ENCODE measurements around the gene ZAP70. TPM values are rescaled to one million over a fixed set of nuclear protein-coding genes. Genes with fewer than 3 reads are reported as not detected.
"Not testable (repeated sequence)": the region's sequence is repeated elsewhere in the genome, so short reads cannot be mapped to it uniquely, and the experiment has no call there.

The ZAP70 gene
- polyA plus RNA-seq, 1 donor from 2014 or later: 4.6 TPM

GRCh38 chr2:97687235-97687634, 26.1 kb upstream of the ZAP70 start:
- H3K4me1 Mint-ChIP-seq, H3K27me3 Mint-ChIP-seq, H3K27ac Mint-ChIP-seq, H3K36me3 Mint-ChIP-seq, H3K9me3 Mint-ChIP-seq, H3K4me3 Mint-ChIP-seq: not testable (repeated sequence)

GRCh38 chr2:97688062-97688827, 25.1 kb upstream of the ZAP70 start:
- Mint-ChIP-seq H3K4me3 (no peak overlapping the region), H3K9me3 (no peaks in the 10 kb centered on the region), H3K36me3 (peaks cover 1% of the 10 kb centered on the region), H3K27ac (no peak overlapping the region), H3K27me3 (peaks cover 5% of the 10 kb centered on the region), H3K4me1 (peaks cover 0 to 3% (median 0%) of the 10 kb centered on the region in 3 donors)

GRCh38 chr2:97691166-97691565, 22.2 kb upstream of the ZAP70 start:
- no peak overlapping the region for H3K4me3 Mint-ChIP-seq
- H3K27ac Mint-ChIP-seq: no peak overlapping the region
- peaks cover 5% of the 10 kb centered on the region for H3K27me3 Mint-ChIP-seq
- peaks cover 0 to 3% (median 0%) of the 10 kb centered on the region in 3 donors for H3K4me1 Mint-ChIP-seq
- no peaks in the 10 kb centered on the region for H3K9me3 Mint-ChIP-seq
- peaks cover 3% of the 10 kb centered on the region for H3K36me3 Mint-ChIP-seq

- Mint-ChIP-seq H3K36me3 (peaks cover 5% of the 10 kb centered on the region), H3K27ac (no peak overlapping the region), H3K4me1 (peaks cover 3 to 9% (median 6%) of the 10 kb centered on the region in 3 donors), H3K27me3 (peaks cover 4% of the 10 kb centered on the region), H3K4me3 (no peak overlapping the region), H3K9me3 (no peaks in the 10 kb centered on the region)
Measured at GRCh38 chr2:97693476-97693875, 19.9 kb upstream of the ZAP70 start.

GRCh38 chr2:97695744-97696143, 17.6 kb upstream of the ZAP70 start:
- Mint-ChIP-seq H3K4me3 (no peak overlapping the region), H3K9me3 (no peaks in the 10 kb centered on the region), H3K36me3 (peaks cover 6% of the 10 kb centered on the region), H3K4me1 (peaks cover 3 to 9% (median 6%) of the 10 kb centered on the region in 3 donors), H3K27me3 (peaks cover 1% of the 10 kb centered on the region), H3K27ac (no peak overlapping the region)

GRCh38 chr2:97697252-97698235, 15.8 kb upstream of the ZAP70 start:
- no peaks in the 10 kb centered on the region for H3K27me3 Mint-ChIP-seq
- H3K4me3 Mint-ChIP-seq: peak overlapping the region in 1 of 4 donors; percentile 65
- H3K36me3 Mint-ChIP-seq: peaks cover 6% of the 10 kb centered on the region
- peaks cover 6 to 9% (median 7%) of the 10 kb centered on the region in 3 donors for H3K4me1 Mint-ChIP-seq
- no peaks in the 10 kb centered on the region for H3K9me3 Mint-ChIP-seq
- H3K27ac Mint-ChIP-seq: peak overlapping the region in 1 of 3 donors; percentile 65

GRCh38 chr2:97698530-97698929, 14.8 kb upstream of the ZAP70 start:
- Mint-ChIP-seq H3K4me1 (peaks cover 6 to 8% (median 7%) of the 10 kb centered on the region in 3 donors), H3K27ac (no peak overlapping the region), H3K9me3 (no peaks in the 10 kb centered on the region), H3K36me3 (peaks cover 6% of the 10 kb centered on the region), H3K4me3 (no peak overlapping the region), H3K27me3 (no peaks in the 10 kb centered on the region)

GRCh38 chr2:97699765-97700444, 13.5 kb upstream of the ZAP70 start:
- Mint-ChIP-seq H3K4me3 (no peak overlapping the region), H3K27me3 (no peaks in the 10 kb centered on the region), H3K36me3 (peaks cover 4% of the 10 kb centered on the region), H3K9me3 (no peaks in the 10 kb centered on the region), H3K4me1 (peaks cover 6 to 8% (median 7%) of the 10 kb centered on the region in 3 donors), H3K27ac (no peak overlapping the region)

- no peaks in the 10 kb centered on the region for H3K9me3 Mint-ChIP-seq
- no peaks in the 10 kb centered on the region for H3K27me3 Mint-ChIP-seq
- peaks cover 4% of the 10 kb centered on the region for H3K36me3 Mint-ChIP-seq
- H3K4me3 Mint-ChIP-seq: no peak overlapping the region
- H3K4me1 Mint-ChIP-seq: peaks cover 6 to 8% (median 7%) of the 10 kb centered on the region in 3 donors
- no peak overlapping the region for H3K27ac Mint-ChIP-seq
Measured at GRCh38 chr2:97701186-97701585, 12.2 kb upstream of the ZAP70 start.

GRCh38 chr2:97701851-97702465, 11.4 kb upstream of the ZAP70 start:
- Mint-ChIP-seq H3K4me3 (no peak overlapping the region), H3K9me3 (no peaks in the 10 kb centered on the region), H3K27me3 (no peaks in the 10 kb centered on the region), H3K36me3 (peaks cover 4% of the 10 kb centered on the region), H3K4me1 (peaks cover 5 to 7% (median 5%) of the 10 kb centered on the region in 3 donors), H3K27ac (no peak overlapping the region)

- Mint-ChIP-seq H3K9me3 (no peaks in the 10 kb centered on the region), H3K27ac (no peak overlapping the region), H3K4me3 (no peak overlapping the region)
Measured at GRCh38 chr2:97702731-97703470, 10.5 kb upstream of the ZAP70 start.

GRCh38 chr2:97703741-97704140, 9.6 kb upstream of the ZAP70 start:
- H3K4me1 Mint-ChIP-seq: peaks cover 0 to 4% (median 2%) of the 10 kb centered on the region in 3 donors
- no peak overlapping the region for H3K4me3 Mint-ChIP-seq
- H3K27ac Mint-ChIP-seq: no peak overlapping the region
- peaks cover 7% of the 10 kb centered on the region for H3K36me3 Mint-ChIP-seq
- H3K9me3 Mint-ChIP-seq: no peaks in the 10 kb centered on the region
- peaks cover 6% of the 10 kb centered on the region for H3K27me3 Mint-ChIP-seq

More at GRCh38 chr2:97702731-97703470, 10.5 kb upstream of the ZAP70 start:
- Mint-ChIP-seq H3K27me3 (peaks cover 3% of the 10 kb centered on the region), H3K36me3 (peaks cover 2% of the 10 kb centered on the region), H3K4me1 (peaks cover 0 to 4% (median 2%) of the 10 kb centered on the region in 3 donors)

GRCh38 chr2:97704989-97705388, 8.4 kb upstream of the ZAP70 start:
- Mint-ChIP-seq H3K4me1 (peaks cover 0 to 6% (median 4%) of the 10 kb centered on the region in 3 donors), H3K36me3 (peaks cover 5% of the 10 kb centered on the region), H3K9me3 (no peaks in the 10 kb centered on the region), H3K27me3 (peaks cover 6% of the 10 kb centered on the region), H3K4me3 (no peak overlapping the region), H3K27ac (no peak overlapping the region)

GRCh38 chr2:97706112-97706511, 7.3 kb upstream of the ZAP70 start:
- Mint-ChIP-seq H3K4me3 (no peak overlapping the region), H3K9me3 (no peaks in the 10 kb centered on the region), H3K27ac (no peak overlapping the region)

More at GRCh38 chr2:97706112-97706511, 7.3 kb upstream of the ZAP70 start:
- H3K36me3 Mint-ChIP-seq: peaks cover 5% of the 10 kb centered on the region
- peaks cover 0 to 9% (median 5%) of the 10 kb centered on the region in 3 donors for H3K4me1 Mint-ChIP-seq
- peaks cover 6% of the 10 kb centered on the region for H3K27me3 Mint-ChIP-seq
